Karpas-422 (cell line): ENCODE measurements around the gene ZBTB16. TPM values are rescaled to one million over a fixed set of nuclear protein-coding genes. Genes with fewer than 3 reads are reported as not detected.

Source experiments
- DNase-seq: peaks from one replicate; pipeline ENCODE4 v3.0.0-alpha.2; 2015
- H2AFZ ChIP-seq: fragments of 200-600 bp; sonication (generic); 2 replicates; pipeline ENCODE4 v1.6.1; 2014; ENCODE audit warnings: antibody characterized with exemption, low read length, mixed read lengths
- H3K27ac ChIP-seq: fragments of 200-600 bp; sonication (generic); 2 replicates; pipeline ENCODE4 v1.5.1; 2014; ENCODE audit warnings: mild to moderate bottlenecking, low read length, moderate library complexity
- H3K27me3 ChIP-seq: fragments of 200-600 bp; sonication (generic); 2 replicates; pipeline ENCODE4 v1.6.1; 2014; ENCODE audit warnings: low read length, mixed read lengths
- H3K36me3 ChIP-seq: fragments of 200-600 bp; sonication (generic); 2 replicates; pipeline ENCODE4 v1.6.1; 2014; ENCODE audit warnings: low read length, mixed read lengths; ENCODE audit not compliant: insufficient read depth
- H3K4me1 ChIP-seq: fragments of 200-600 bp; sonication (generic); 2 replicates; pipeline ENCODE4 v1.6.1; 2014; ENCODE audit warnings: mild to moderate bottlenecking, low read length, mixed read lengths
- H3K4me2 ChIP-seq: fragments of 200-600 bp; sonication (generic); 2 replicates; pipeline ENCODE4 v1.6.1; 2014; ENCODE audit warnings: low read length, low read depth, mild to moderate bottlenecking; ENCODE audit not compliant: poor library complexity, severe bottlenecking
- H3K4me3 ChIP-seq: fragments of 200-600 bp; sonication (generic); 2 replicates; pipeline ENCODE4 v1.5.1; 2014; ENCODE audit warnings: mild to moderate bottlenecking, antibody characterized with exemption, low read length, mixed read lengths
- H3K79me2 ChIP-seq: fragments of 200-600 bp; sonication (generic); 2 replicates; pipeline ENCODE4 v1.6.1; 2014; ENCODE audit warnings: mild to moderate bottlenecking, low read length, mixed read lengths
- H3K9ac ChIP-seq: fragments of 200-600 bp; sonication (generic); 2 replicates; pipeline ENCODE4 v1.6.0; 2014; ENCODE audit warnings: low read length
- H3K9me2 ChIP-seq: fragments of 200-600 bp; sonication (generic), shearing (Covaris generic); replicated peaks from 2 replicates; pipeline ENCODE4 v1.6.0; 2014; ENCODE audit warnings: mild to moderate bottlenecking, low read length, moderate library complexity; ENCODE audit not compliant: insufficient read depth
- H3K9me3 ChIP-seq: fragments of 300-700, 200-600 bp; sonication (generic); 2 replicates; pipeline ENCODE4 v1.6.1; 2014; ENCODE audit warnings: low read length, mixed read lengths
- H4K20me1 ChIP-seq: fragments of 200-600 bp; sonication (generic); 2 replicates; pipeline ENCODE4 v1.6.1; 2014; ENCODE audit warnings: mild to moderate bottlenecking, antibody characterized with exemption, low read length, low read depth; ENCODE audit not compliant: insufficient read depth
- total RNA-seq: library from RNA; depleted of rRNA; stranded (reverse); fragments of >200 nt; shearing (Covaris generic); gene quantifications from 2 replicates; pipeline ENCODE4 v1.2.3, GENCODE V29; 2014; ENCODE audit warnings: low replicate concordance

Gene ZBTB16
- total RNA-seq, 1 experiment from 2014 or later, result not detected

DNA sequence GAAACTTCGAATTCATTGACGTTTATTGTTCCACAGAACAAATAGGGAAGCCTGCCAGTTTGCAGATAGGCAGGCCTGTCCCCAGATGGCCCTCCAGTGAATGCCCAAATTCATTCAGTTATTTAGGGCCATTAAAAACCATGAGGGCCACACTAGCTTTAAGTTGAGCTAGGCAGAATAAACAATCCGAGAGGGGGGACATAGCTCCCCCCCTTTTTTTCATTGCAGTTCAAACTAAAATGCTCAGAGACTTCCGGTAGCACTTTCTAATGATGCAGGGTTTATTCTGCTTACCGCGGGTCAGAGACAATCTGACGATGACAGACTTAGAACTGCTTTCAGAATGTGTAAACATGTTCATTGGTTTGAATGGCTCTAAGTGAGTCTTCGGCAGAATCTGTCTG, 72.0 kb downstream of the ZBTB16 start:
- Histone ChIP-seq H3K36me3 (no peaks in the 10 kb centered on the region), H2AFZ (no peak overlapping the region), H3K9me2 (no peaks in the 10 kb centered on the region), H3K4me1 (no peaks in the 10 kb centered on the region), H3K27ac (no peak overlapping the region), H3K4me3 (no peak overlapping the region), H4K20me1 (no peaks in the 10 kb centered on the region), H3K4me2 (no peak overlapping the region), H3K9ac (no peak overlapping the region), H3K9me3 (no peaks in the 10 kb centered on the region), H3K79me2 (no peaks in the 10 kb centered on the region), H3K27me3 (no peaks in the 10 kb centered on the region)
- DNase-seq, result no peak

- Histone ChIP-seq H3K4me1 (no peaks in the 10 kb centered on the region), H3K9ac (no peak overlapping the region), H3K9me3 (no peaks in the 10 kb centered on the region), H3K27ac (no peak overlapping the region), H3K4me2 (no peak overlapping the region), H3K4me3 (no peak overlapping the region), H3K36me3 (no peaks in the 10 kb centered on the region), H2AFZ (no peak overlapping the region), H3K79me2 (no peaks in the 10 kb centered on the region), H3K9me2 (no peaks in the 10 kb centered on the region), H3K27me3 (no peaks in the 10 kb centered on the region), H4K20me1 (no peaks in the 10 kb centered on the region)
- DNase-seq, result no peak
Observed at GRCh38 chr11:114132417-114132816, 72.9 kb downstream of the ZBTB16 start.

DNA sequence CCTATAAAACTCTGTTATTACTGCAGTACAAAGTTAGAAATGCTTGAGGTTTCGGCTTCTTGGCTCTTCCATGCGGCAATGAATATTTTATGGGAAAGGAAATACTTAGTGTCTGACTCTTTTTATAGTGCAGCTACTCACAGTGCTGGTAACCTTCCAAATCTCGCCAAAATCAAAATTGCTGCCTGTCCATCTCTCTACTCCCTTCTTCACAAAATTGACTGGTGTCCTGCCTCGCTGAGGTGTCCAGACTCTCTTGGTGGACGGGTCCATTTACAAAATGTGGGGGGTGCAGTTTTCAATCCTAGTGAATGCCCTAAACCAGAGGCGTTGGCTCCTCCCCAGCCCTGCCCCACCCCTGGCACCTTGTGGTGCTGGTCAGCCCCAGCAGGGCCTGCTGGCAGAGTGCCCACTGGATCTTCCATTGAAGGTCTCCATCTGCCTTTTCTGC, 73.5 kb downstream of the ZBTB16 start:
- H3K36me3 ChIP-seq, result no peaks in the 10 kb centered on the region
- H2AFZ ChIP-seq, result no peak overlapping the region
- H3K27ac ChIP-seq, result no peak overlapping the region

GRCh38 chr11:114133548-114134329, 74.2 kb downstream of the ZBTB16 start:
- Histone ChIP-seq H3K36me3 (no peaks in the 10 kb centered on the region), H3K4me3 (no peak overlapping the region), H3K79me2 (no peaks in the 10 kb centered on the region), H3K9me3 (no peaks in the 10 kb centered on the region), H3K27ac (no peak overlapping the region), H3K27me3 (no peaks in the 10 kb centered on the region), H3K4me2 (no peak overlapping the region), H2AFZ (no peak overlapping the region), H3K9me2 (no peaks in the 10 kb centered on the region), H4K20me1 (no peaks in the 10 kb centered on the region), H3K9ac (no peak overlapping the region), H3K4me1 (no peaks in the 10 kb centered on the region)
- DNase-seq, result no peak

More for the DNA sequence above, 73.5 kb downstream of the ZBTB16 start:
- Histone ChIP-seq H3K4me1 (no peaks in the 10 kb centered on the region), H3K4me3 (no peak overlapping the region), H3K79me2 (no peaks in the 10 kb centered on the region), H4K20me1 (no peaks in the 10 kb centered on the region), H3K4me2 (no peak overlapping the region), H3K9me3 (no peaks in the 10 kb centered on the region), H3K9ac (no peak overlapping the region), H3K9me2 (no peaks in the 10 kb centered on the region), H3K27me3 (no peaks in the 10 kb centered on the region)
- DNase-seq, result no peak

GRCh38 chr11:114134870-114135269, 75.4 kb downstream of the ZBTB16 start:
- no peaks in the 10 kb centered on the region for H3K79me2 ChIP-seq
- no peak overlapping the region for H2AFZ ChIP-seq
- no peaks in the 10 kb centered on the region for H3K9me2 ChIP-seq
- no peak overlapping the region for H3K9ac ChIP-seq
- H4K20me1 ChIP-seq, result no peaks in the 10 kb centered on the region
- no peaks in the 10 kb centered on the region for H3K36me3 ChIP-seq
- no peaks in the 10 kb centered on the region for H3K4me1 ChIP-seq
- no peak for DNase-seq
- H3K4me3 ChIP-seq, result no peak overlapping the region
- no peaks in the 10 kb centered on the region for H3K27me3 ChIP-seq
- H3K9me3 ChIP-seq, result no peaks in the 10 kb centered on the region
- H3K4me2 ChIP-seq, result no peak overlapping the region
- H3K27ac ChIP-seq, result no peak overlapping the region

DNA sequence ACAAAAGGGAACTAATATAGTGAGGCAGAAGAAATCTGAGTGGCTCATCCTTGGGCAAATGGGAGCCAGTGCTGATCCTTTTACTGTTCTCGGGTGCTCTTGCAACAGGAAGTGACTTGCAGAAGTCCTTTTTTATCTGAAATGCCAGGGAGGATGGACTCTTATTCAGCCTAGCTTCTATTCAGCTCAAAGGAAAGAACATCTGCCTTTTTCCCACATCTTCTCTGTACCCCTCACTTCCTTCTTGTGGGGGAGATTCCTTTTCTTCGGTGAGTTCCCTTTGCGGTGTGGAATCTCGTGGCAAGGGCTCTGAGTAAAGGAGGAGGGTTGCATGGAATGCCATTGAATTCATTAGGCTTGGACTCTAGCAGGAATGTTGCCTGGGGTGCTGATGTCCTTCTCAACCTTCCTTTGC, 76.2 kb downstream of the ZBTB16 start:
- H3K36me3 ChIP-seq, result no peaks in the 10 kb centered on the region
- DNase-seq, result no peak
- no peak overlapping the region for H3K27ac ChIP-seq
- no peaks in the 10 kb centered on the region for H3K9me2 ChIP-seq
- no peak overlapping the region for H2AFZ ChIP-seq
- no peak overlapping the region for H3K4me2 ChIP-seq
- no peaks in the 10 kb centered on the region for H3K9me3 ChIP-seq
- no peaks in the 10 kb centered on the region for H4K20me1 ChIP-seq
- H3K9ac ChIP-seq, result no peak overlapping the region
- H3K27me3 ChIP-seq, result no peaks in the 10 kb centered on the region
- H3K4me1 ChIP-seq, result no peaks in the 10 kb centered on the region
- no peaks in the 10 kb centered on the region for H3K79me2 ChIP-seq
- H3K4me3 ChIP-seq, result no peak overlapping the region

DNA sequence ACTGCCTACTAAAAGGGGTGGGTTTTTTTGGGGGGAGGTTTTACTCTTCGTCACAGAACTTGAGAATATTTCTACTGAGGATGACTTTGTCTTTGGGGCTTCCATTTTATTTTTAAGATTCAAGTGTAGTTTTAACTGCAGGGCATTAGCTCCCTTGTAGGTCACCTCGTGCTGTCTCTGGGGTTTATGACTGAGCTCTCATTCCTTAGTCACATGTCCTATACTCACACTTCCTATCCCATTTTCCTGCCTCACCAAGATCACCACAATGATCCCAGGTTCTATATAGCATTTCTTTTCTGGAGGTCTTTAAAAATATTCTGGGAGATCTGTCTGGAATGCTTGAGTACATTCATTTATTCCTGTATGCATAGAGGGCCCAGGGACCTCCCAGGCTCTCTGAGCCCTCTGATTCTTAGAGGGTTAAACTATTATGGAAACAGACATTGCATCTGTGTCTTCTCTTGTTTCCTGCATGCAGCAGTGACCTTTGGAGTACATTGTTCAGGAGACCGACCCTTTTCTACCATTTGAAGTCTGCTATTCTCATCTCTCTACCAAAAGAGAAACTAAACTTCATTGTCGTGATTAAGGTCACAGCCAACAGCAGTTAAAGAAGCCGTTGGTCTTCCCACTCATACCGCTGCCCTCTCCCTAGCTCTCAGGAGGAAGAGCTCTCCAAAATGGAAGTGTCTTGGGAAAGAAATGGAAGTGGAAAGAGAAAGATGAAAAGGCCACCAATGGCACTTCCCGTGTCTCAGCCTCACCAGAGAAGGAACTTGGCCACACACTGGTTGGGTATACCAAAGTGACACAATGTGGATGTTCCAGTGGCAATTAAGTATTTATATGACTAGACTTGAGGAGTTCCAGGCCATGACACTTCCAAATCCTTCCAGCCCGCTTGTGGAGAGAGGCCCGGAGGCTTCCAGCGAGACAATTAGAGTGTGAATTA, 77.5 kb downstream of the ZBTB16 start:
- no peak for DNase-seq
- H3K9me3 ChIP-seq, result no peaks in the 10 kb centered on the region
- no peak overlapping the region for H3K4me3 ChIP-seq
- H3K36me3 ChIP-seq, result no peaks in the 10 kb centered on the region
- no peaks in the 10 kb centered on the region for H4K20me1 ChIP-seq
- H3K9ac ChIP-seq, result no peak overlapping the region
- H3K4me2 ChIP-seq, result no peak overlapping the region
- H3K4me1 ChIP-seq, result no peaks in the 10 kb centered on the region
- no peaks in the 10 kb centered on the region for H3K79me2 ChIP-seq
- H3K27me3 ChIP-seq, result no peaks in the 10 kb centered on the region
- no peaks in the 10 kb centered on the region for H3K9me2 ChIP-seq
- no peak overlapping the region for H2AFZ ChIP-seq
- H3K27ac ChIP-seq, result no peak overlapping the region

DNA sequence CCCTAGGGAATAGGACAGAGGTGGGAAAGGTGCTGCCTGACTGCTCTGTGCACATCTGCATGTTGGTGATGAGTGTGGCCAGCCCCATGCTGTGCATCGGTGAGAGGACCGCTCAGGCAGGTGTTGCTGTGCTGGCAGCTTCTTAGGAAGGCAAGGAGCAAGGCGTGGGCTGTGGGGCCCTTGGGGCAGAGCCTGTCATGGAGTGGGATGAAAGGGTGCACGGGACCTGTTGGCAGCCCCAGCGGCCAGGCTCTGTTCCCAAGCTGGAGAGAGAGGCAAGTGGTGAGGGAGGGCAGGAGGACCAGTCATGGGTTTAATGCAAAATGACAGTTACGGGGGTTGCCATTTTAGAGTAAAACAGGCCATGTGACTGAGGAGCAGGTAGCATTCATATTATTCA, 78.3 kb downstream of the ZBTB16 start:
- no peaks in the 10 kb centered on the region for H4K20me1 ChIP-seq
- H3K27ac ChIP-seq, result no peak overlapping the region
- H3K9ac ChIP-seq, result no peak overlapping the region
- H3K4me1 ChIP-seq, result no peaks in the 10 kb centered on the region
- H3K79me2 ChIP-seq, result no peaks in the 10 kb centered on the region
- H3K4me2 ChIP-seq, result no peak overlapping the region
- H3K4me3 ChIP-seq, result no peak overlapping the region
- no peak overlapping the region for H2AFZ ChIP-seq
- no peaks in the 10 kb centered on the region for H3K9me2 ChIP-seq
- no peak for DNase-seq
- no peaks in the 10 kb centered on the region for H3K36me3 ChIP-seq
- no peaks in the 10 kb centered on the region for H3K9me3 ChIP-seq
- H3K27me3 ChIP-seq, result no peaks in the 10 kb centered on the region
